A673 (cell line): Measurements from ENCODE around the gene BLID.

Experiments
- CTCF ChIP-seq: fragments of 300-800, 200-600 bp; sonication (generic); conservative IDR thresholded peaks from 2 replicates; pipeline ENCODE4 v1.5.1; 2017; ENCODE audit warnings: low read depth, mild to moderate bottlenecking, antibody characterized with exemption, low read length, moderate library complexity, mixed read lengths
- EZH2 ChIP-seq: fragments of 200-600 bp; sonication (generic); IDR thresholded peaks from 2 replicates; pipeline ENCODE4 v1.6.1; 2017; ENCODE audit warnings: borderline replicate concordance, low read depth, mild to moderate bottlenecking, mixed read lengths, antibody characterized with exemption, low read length; ENCODE audit not compliant: poor library complexity, severe bottlenecking

- TF ChIP-seq CTCF (no peak), EZH2 (no peak)
Observed at GRCh38 chr11:122076512-122077120, 39.4 kb downstream of the BLID start.
